Measurements from ENCODE around the gene AIMP2.
"Not testable (repeated sequence)": the region's sequence is repeated elsewhere in the genome, so short reads cannot be mapped to it uniquely, and the experiment has no call there.

DNA sequence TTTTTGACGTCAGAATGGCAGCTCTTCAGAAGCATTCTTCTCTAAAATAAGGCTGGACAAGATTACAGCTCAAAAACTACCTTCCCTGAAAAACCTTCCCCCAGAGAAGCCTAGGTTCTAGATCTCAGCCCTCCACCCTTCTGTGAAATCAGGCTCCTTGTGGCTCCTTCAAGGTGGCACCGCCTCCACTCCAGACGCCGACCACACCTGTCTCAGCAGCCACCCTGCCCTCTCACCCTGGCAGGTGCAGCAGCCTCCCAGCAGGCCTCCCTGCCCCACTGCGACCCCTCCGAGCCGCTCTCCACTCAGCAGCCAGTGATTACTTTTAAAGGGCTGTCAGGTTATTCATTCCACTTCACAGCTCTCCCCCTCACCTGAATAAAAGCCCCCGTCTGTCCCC is 35.5 kb upstream of the AIMP2 start:
- TF ChIP-seq, protein P1, sequence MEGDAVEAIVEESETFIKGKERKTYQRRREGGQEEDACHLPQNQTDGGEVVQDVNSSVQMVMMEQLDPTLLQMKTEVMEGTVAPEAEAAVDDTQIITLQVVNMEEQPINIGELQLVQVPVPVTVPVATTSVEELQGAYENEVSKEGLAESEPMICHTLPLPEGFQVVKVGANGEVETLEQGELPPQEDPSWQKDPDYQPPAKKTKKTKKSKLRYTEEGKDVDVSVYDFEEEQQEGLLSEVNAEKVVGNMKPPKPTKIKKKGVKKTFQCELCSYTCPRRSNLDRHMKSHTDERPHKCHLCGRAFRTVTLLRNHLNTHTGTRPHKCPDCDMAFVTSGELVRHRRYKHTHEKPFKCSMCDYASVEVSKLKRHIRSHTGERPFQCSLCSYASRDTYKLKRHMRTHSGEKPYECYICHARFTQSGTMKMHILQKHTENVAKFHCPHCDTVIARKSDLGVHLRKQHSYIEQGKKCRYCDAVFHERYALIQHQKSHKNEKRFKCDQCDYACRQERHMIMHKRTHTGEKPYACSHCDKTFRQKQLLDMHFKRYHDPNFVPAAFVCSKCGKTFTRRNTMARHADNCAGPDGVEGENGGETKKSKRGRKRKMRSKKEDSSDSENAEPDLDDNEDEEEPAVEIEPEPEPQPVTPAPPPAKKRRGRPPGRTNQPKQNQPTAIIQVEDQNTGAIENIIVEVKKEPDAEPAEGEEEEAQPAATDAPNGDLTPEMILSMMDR (conservative IDR thresholded peaks at IDR 0.05; ENCODE audit: low read depth, low read length), result not testable (repeated sequence)
- not testable (repeated sequence) for TF ChIP-seq EZH2phosphoT487 (IDR thresholded peaks at IDR 0.05; ENCODE audit: borderline replicate concordance, low read length)

Data from PC-3 (cell line).